OCI-LY7 (cell line): ENCODE measurements around the gene KCTD17. TPM values are rescaled to one million over a fixed set of nuclear protein-coding genes. Genes with fewer than 3 reads are reported as not detected.

Experiments
- BruUV-seq: library from RNA; stranded (reverse); fragments of 400-500 nt; replicated peaks from 2 replicates; lab custom pipeline; 2021; lab: Mats Ljungman, UMichigan
- CTCF ChIA-PET: fragments of 300-600 bp; sonication (Branson Sonifier 250); formaldehyde crosslinking; loops from one replicate; lab custom pipeline; 2022; ENCODE audit warnings: antibody characterized with exemption; ENCODE audit not compliant: unreplicated experiment; lab: Charles Lee
- POLR2A ChIA-PET: fragments of 300-600 bp; sonication (Branson Sonifier 250); formaldehyde crosslinking; loops from one replicate; lab custom pipeline; 2022; ENCODE audit warnings: antibody characterized with exemption; lab: Charles Lee
- DNase-seq: peaks from one replicate; pipeline ENCODE4 v3.0.0-alpha.2; 2015; ENCODE audit warnings: low spot score
- H2AFZ ChIP-seq: fragments of 200-600 bp; sonication (generic), shearing (Covaris generic); 2 replicates; pipeline ENCODE4 v1.6.1; 2014; ENCODE audit warnings: mild to moderate bottlenecking, antibody characterized with exemption, low read length, moderate library complexity
- H3K27ac ChIP-seq: fragments of 200-600 bp; sonication (generic); 2 replicates; pipeline ENCODE4 v1.5.1; 2014; ENCODE audit warnings: mixed run types, low read depth, mild to moderate bottlenecking, moderate library complexity, low read length, inconsistent platforms; ENCODE audit not compliant: poor library complexity, severe bottlenecking
- H3K36me3 ChIP-seq: fragments of 200-600 bp; sonication (generic); 2 replicates; pipeline ENCODE4 v1.6.1; 2014; ENCODE audit warnings: mild to moderate bottlenecking, antibody characterized with exemption, low read length, moderate library complexity, mixed read lengths; ENCODE audit not compliant: insufficient read depth
- H3K4me1 ChIP-seq: fragments of 200-600 bp; sonication (generic); 2 replicates; pipeline ENCODE4 v1.5.1; 2014; ENCODE audit warnings: mild to moderate bottlenecking, low read length; ENCODE audit not compliant: insufficient read depth, poor library complexity, severe bottlenecking
- H3K4me2 ChIP-seq: fragments of 200-600 bp; sonication (generic); 2 replicates; pipeline ENCODE4 v1.6.1; 2014; ENCODE audit warnings: mild to moderate bottlenecking, low read length
- H3K4me3 ChIP-seq: fragments of 200-600 bp; sonication (generic); 2 replicates; pipeline ENCODE4 v1.5.1; 2014; ENCODE audit warnings: mild to moderate bottlenecking, low read depth, low read length; ENCODE audit not compliant: poor library complexity, severe bottlenecking
- H3K79me2 ChIP-seq: fragments of 200-600 bp; sonication (generic); 2 replicates; pipeline ENCODE4 v1.6.1; 2016; ENCODE audit warnings: low read depth, mild to moderate bottlenecking, low read length, moderate library complexity, mixed read lengths; ENCODE audit not compliant: insufficient read depth
- H3K9me2 ChIP-seq: fragments of 200-600 bp; sonication (generic); 2 replicates; pipeline ENCODE4 v1.6.1; 2016; ENCODE audit warnings: mild to moderate bottlenecking, low read length, mixed read lengths; ENCODE audit not compliant: insufficient read depth
- H3K9me3 ChIP-seq: fragments of 200-600 bp; sonication (generic); 2 replicates; pipeline ENCODE4 v1.6.1; 2014; ENCODE audit warnings: mild to moderate bottlenecking, mixed run types, low read length, mixed read lengths
- H4K20me1 ChIP-seq: fragments of 200-600 bp; sonication (generic); 2 replicates; pipeline ENCODE4 v1.6.1; 2014; ENCODE audit warnings: mild to moderate bottlenecking, antibody characterized with exemption, low read length, moderate library complexity, mixed read lengths; ENCODE audit not compliant: insufficient read depth
- CTCF ChIP-seq: fragments of 200-600 bp; sonication (generic); conservative IDR thresholded peaks from 2 replicates; pipeline ENCODE4 v1.5.1; 2014; ENCODE audit warnings: mild to moderate bottlenecking, antibody characterized with exemption, low read length, moderate library complexity, mixed read lengths
- EZH2phosphoT487 ChIP-seq: fragments of 200-600 bp; sonication (generic); IDR thresholded peaks from 2 replicates; pipeline ENCODE4 v1.6.1; 2018; ENCODE audit warnings: low read depth, borderline replicate concordance, mild to moderate bottlenecking, mixed run types, antibody characterized with exemption, low read length, moderate library complexity, mixed read lengths
- intact Hi-C: fragments of 100-400 bp; cut with micrococcal nuclease; formaldehyde crosslinking; loops from one replicate; pipeline ENCODE4 v1.10.0; 2022; ENCODE audit not compliant: unreplicated experiment
- total RNA-seq, 2 experiments: library from RNA; depleted of rRNA in 1 of 2; stranded (reverse); fragments of >200 nt in 1 of 2; shearing (Covaris generic) in 1 of 2; gene quantifications; 2 replicates each; pipeline ENCODE4 v1.2.3, GENCODE V29; 2014 to 2022

KCTD17 gene
- total RNA-seq, 2 experiments from 2014 or later = 17.7 to 21.7 TPM

GRCh38 chr22:37061611-37062375 lies 10.3 kb downstream of the KCTD17 start:
- CTCF ChIA-PET = interaction anchor here (0.6 kb wide), 1 partner anchor 202 kb away, joined by 3 read pairs; no protein-coding TSS in a partner anchor
- intact Hi-C loops = no loop called here

GRCh38 chr22:37062376-37062675 lies 10.8 kb downstream of the KCTD17 start:
- no peaks in the 10 kb centered on the region for H4K20me1 ChIP-seq
- no TSS peak for BruUV-seq
- H2AFZ ChIP-seq = no peak overlapping the region
- H3K9me2 ChIP-seq = no peaks in the 10 kb centered on the region
- no peaks in the 10 kb centered on the region for H3K79me2 ChIP-seq
- no peak overlapping the region for H3K4me2 ChIP-seq
- no peak for DNase-seq
- ChIA-PET CTCF (interaction anchor here (0.6 kb wide), 1 partner anchor 203 kb away, joined by 3 read pairs; no protein-coding TSS in a partner anchor), POLR2A (no interaction called here)
- no peaks in the 10 kb centered on the region for H3K36me3 ChIP-seq
- no peak overlapping the region for H3K4me3 ChIP-seq
- H3K9me3 ChIP-seq = no peaks in the 10 kb centered on the region
- no peak for TF ChIP-seq CTCF
- no peak for TF ChIP-seq EZH2phosphoT487
- H3K4me1 ChIP-seq = no peaks in the 10 kb centered on the region
- intact Hi-C loops = no loop called here
- no peak overlapping the region for H3K27ac ChIP-seq

More at GRCh38 chr22:37061611-37062375, 10.3 kb downstream of the KCTD17 start:
- POLR2A ChIA-PET = no interaction called here
- Histone ChIP-seq H3K9me2 (no peaks in the 10 kb centered on the region), H4K20me1 (no peaks in the 10 kb centered on the region), H3K9me3 (no peaks in the 10 kb centered on the region), H3K27ac (no peak overlapping the region), H3K79me2 (no peaks in the 10 kb centered on the region), H3K36me3 (no peaks in the 10 kb centered on the region), H2AFZ (no peak overlapping the region), H3K4me1 (no peaks in the 10 kb centered on the region), H3K4me3 (no peak overlapping the region), H3K4me2 (no peak overlapping the region)
- no peak for DNase-seq
- TF ChIP-seq EZH2phosphoT487 (no peak), CTCF (no peak)
- BruUV-seq = no TSS peak
